SK-N-SH (cell line): ENCODE results near the gene ZMYND8. TPM values are rescaled to one million over a fixed set of nuclear protein-coding genes. Genes with fewer than 3 reads are reported as not detected.

Experiments used
- CTCF ChIA-PET: fragments of 300-600, 350-600 bp; formaldehyde crosslinking; extraction: SDS; loops from one replicate; lab custom pipeline; 2021; lab: Yijun Ruan, JAX
- POLR2A ChIA-PET: fragments of 350-600 bp; sonication (Branson Sonifier 250); formaldehyde crosslinking; extraction: SDS; loops from one replicate; lab custom pipeline; 2020; ENCODE audit warnings: antibody characterized with exemption, inconsistent platforms; lab: Yijun Ruan, JAX
- DNase-seq: peaks from one replicate; pipeline ENCODE4 v3.0.0; 2012
- H2AFZ ChIP-seq: fragments of 200-600 bp; sonication (generic); 2 replicates; pipeline ENCODE4 v1.8.1; 2016; ENCODE audit warnings: antibody characterized with exemption, mild to moderate bottlenecking, low read depth
- H3F3A ChIP-seq: fragments of 200-600 bp; sonication (generic); replicated peaks from 2 replicates; pipeline ENCODE3; 2016; ENCODE audit warnings: antibody characterized with exemption, mild to moderate bottlenecking; ENCODE audit not compliant: insufficient read depth
- H3K27ac ChIP-seq, 2 experiments: fragments of 200-500 bp in 1 of 2; fragments of 200-600 bp in 1 of 2; sonication (Bioruptor generic) in 1 of 2; sonication (generic), shearing (Covaris generic) in 1 of 2; 2 replicates each; pipeline versions ENCODE4 v1.5.1 to v1.6.1; 2014 to 2016; ENCODE audit warnings: low read depth in 2 of 2, inconsistent platforms in 1 of 2, low read length in 1 of 2, mild to moderate bottlenecking in 1 of 2, mixed read lengths in 1 of 2
- H3K27me3 ChIP-seq: fragments of 200-600 bp; sonication (generic), shearing (Covaris generic); 2 replicates; pipeline ENCODE4 v1.6.1; 2016; ENCODE audit warnings: mixed run types; ENCODE audit not compliant: insufficient read depth
- H3K36me3 ChIP-seq, 2 experiments: fragments of 200-500 bp in 1 of 2; fragments of 200-600 bp in 1 of 2; sonication (Bioruptor generic) in 1 of 2; sonication (generic) in 1 of 2; replicated peaks in 1 of 2; 2 replicates each; pipeline versions ENCODE3 to v1.5.1; 2014 to 2016; ENCODE audit warnings: low read length in 1 of 2, mild to moderate bottlenecking in 1 of 2; ENCODE audit not compliant: insufficient read depth in 2 of 2, control insufficient read depth in 1 of 2
- H3K4me1 ChIP-seq, 2 experiments: fragments of 200-500 bp in 1 of 2; fragments of 200-600 bp in 1 of 2; sonication (Bioruptor generic) in 1 of 2; sonication (generic), shearing (Covaris generic) in 1 of 2; 2 replicates each; pipeline versions ENCODE4 v1.5.1 to v1.6.1; 2014 to 2016; ENCODE audit warnings: low read depth in 1 of 2, low read length in 1 of 2, mixed run types in 1 of 2; ENCODE audit not compliant: insufficient read depth in 2 of 2, control insufficient read depth in 1 of 2
- H3K4me2 ChIP-seq: fragments of 200-600 bp; sonication (generic), shearing (Covaris generic); 2 replicates; pipeline ENCODE4 v1.6.1; 2017; ENCODE audit warnings: mixed run types
- H3K4me3 ChIP-seq, 2 experiments: fragments of 200-500 bp in 1 of 2; fragments of 200-600 bp in 1 of 2; sonication (Bioruptor generic) in 1 of 2; sonication (generic), shearing (Covaris generic) in 1 of 2; 2 replicates each; pipeline versions ENCODE4 v1.5.1 to v1.8.1; 2014 to 2016; ENCODE audit warnings: low read depth in 2 of 2, inconsistent platforms in 1 of 2, low read length in 1 of 2, mild to moderate bottlenecking in 1 of 2, mixed read lengths in 1 of 2, moderate library complexity in 1 of 2
- H3K79me2 ChIP-seq: fragments of 200-600 bp; sonication (generic); 2 replicates; pipeline ENCODE4 v1.8.1; 2017; ENCODE audit warnings: mild to moderate bottlenecking; ENCODE audit not compliant: insufficient read depth
- H3K9ac ChIP-seq: fragments of 200-600 bp; sonication (generic); 2 replicates; pipeline ENCODE4 v1.6.1; 2017; ENCODE audit warnings: mixed run types
- H3K9me2 ChIP-seq: fragments of 200-600 bp; sonication (generic); 2 replicates; pipeline ENCODE4 v1.6.1; 2017; ENCODE audit warnings: mixed run types
- H3K9me3 ChIP-seq: fragments of 200-600 bp; sonication (generic); 2 replicates; pipeline ENCODE4 v1.6.1; 2017; ENCODE audit warnings: mixed run types, mild to moderate bottlenecking, moderate library complexity
- H4K20me1 ChIP-seq: fragments of 200-600 bp; sonication (generic); 2 replicates; pipeline ENCODE4 v1.6.1; 2017; ENCODE audit warnings: mild to moderate bottlenecking, mixed run types; ENCODE audit not compliant: insufficient read depth
- ELF1 ChIP-seq: IDR thresholded peaks from 2 replicates; pipeline ENCODE4 v1.4.0; 2012
- EP300 ChIP-seq, 2 experiments: IDR thresholded peaks; 2 replicates each; pipeline versions ENCODE4 v1.4.0 to v1.6.1; 2012; ENCODE audit warnings: borderline replicate concordance in 1 of 2, low read depth in 1 of 2, low read length in 1 of 2
- EZH2phosphoT487 ChIP-seq: fragments of 200-600 bp; sonication (generic); IDR thresholded peaks from 2 replicates; pipeline ENCODE4 v1.6.1; 2017; ENCODE audit warnings: low read depth, mixed run types, mild to moderate bottlenecking, antibody characterized with exemption, moderate library complexity, borderline replicate concordance
- FOSL2 ChIP-seq: IDR thresholded peaks from 2 replicates; pipeline ENCODE4 v1.4.0; 2012; ENCODE audit warnings: low read depth, mild to moderate bottlenecking, moderate library complexity, borderline replicate concordance
- FOXM1 ChIP-seq: IDR thresholded peaks from 2 replicates; pipeline ENCODE4 v1.4.0; 2012; ENCODE audit warnings: low read depth, mild to moderate bottlenecking
- GATA2 ChIP-seq: sonication (generic); formaldehyde crosslinking; IDR thresholded peaks from 2 replicates; pipeline ENCODE4 v1.5.0; 2020; ENCODE audit warnings: mild to moderate bottlenecking, missing genetic modification reagents
- JUND ChIP-seq: IDR thresholded peaks from 2 replicates; pipeline ENCODE4 v1.4.0; 2012
- MEF2A ChIP-seq: IDR thresholded peaks from 2 replicates; pipeline ENCODE4 v1.4.0; 2012; ENCODE audit warnings: low read depth, borderline replicate concordance
- MXI1 ChIP-seq: IDR thresholded peaks from 2 replicates; pipeline ENCODE4 v1.6.1; 2012; ENCODE audit warnings: mild to moderate bottlenecking, low read depth, low read length, improper control_type of control experiment
- NFIC ChIP-seq: IDR thresholded peaks from 2 replicates; pipeline ENCODE4 v1.4.0; 2012; ENCODE audit warnings: borderline replicate concordance
- NRF1 ChIP-seq: IDR thresholded peaks from 2 replicates; pipeline ENCODE4 v1.6.1; 2012; ENCODE audit warnings: low read depth, mild to moderate bottlenecking, low read length
- POLR2AphosphoS5 ChIP-seq: IDR thresholded peaks from 2 replicates; pipeline ENCODE4 v1.6.1; 2012; ENCODE audit warnings: low read depth, low read length
- REST ChIP-seq: IDR thresholded peaks from 2 replicates; pipeline ENCODE4 v1.6.1; 2012; ENCODE audit warnings: mild to moderate bottlenecking, low read depth, low read length, moderate library complexity
- RFX5 ChIP-seq: IDR thresholded peaks from 2 replicates; pipeline ENCODE4 v1.6.1; 2012; ENCODE audit warnings: mild to moderate bottlenecking, improper control_type of control experiment, low read length
- RXRA ChIP-seq: IDR thresholded peaks from 2 replicates; pipeline ENCODE4 v1.4.0; 2012; ENCODE audit warnings: low read depth, mild to moderate bottlenecking, borderline replicate concordance
- SIN3A ChIP-seq: IDR thresholded peaks from 2 replicates; pipeline ENCODE4 v1.6.1; 2012; ENCODE audit warnings: low read depth, mild to moderate bottlenecking, low read length, moderate library complexity, borderline replicate concordance
- TCF12 ChIP-seq: IDR thresholded peaks from 2 replicates; pipeline ENCODE4 v1.4.0; 2012
- YY1 ChIP-seq: IDR thresholded peaks from 2 replicates; pipeline ENCODE4 v1.4.0; 2012; ENCODE audit warnings: low read depth, mild to moderate bottlenecking
- WGBS: methylation state at CpG from one replicate; pipeline ENCODE4 v1.1.6; 2017; ENCODE audit warnings: low lambda C conversion rate; 5-methylcytosine and 5-hydroxymethylcytosine counted together
- polyA plus RNA-seq, 3 experiments: library from polyadenylated mRNA; depleted of rRNA; stranded (reverse); fragments of >200 nt; gene quantifications; 2 replicates each; pipeline ENCODE4 v1.2.3, GENCODE V29; 2012
- TF ChIP-seq, protein P1 (sequence below): IDR thresholded peaks from 2 replicates; pipeline ENCODE4; 2012
- TF ChIP-seq, protein P2 (sequence below): IDR thresholded peaks from 2 replicates; pipeline ENCODE4 v1.4.0; 2012; ENCODE audit warnings: low read depth, borderline replicate concordance

The ZMYND8 gene
- polyA plus RNA-seq, 1 of the 3 experiments (the other 2 are of a cell fraction), result 25.3 TPM

GRCh38 chr20:47243003-47243402, 113.5 kb downstream of the ZMYND8 start:
- Histone ChIP-seq H3K9me2 (no peaks in the 10 kb centered on the region), H3K4me3 (no peak overlapping the region), H3K36me3 (peaks cover 41 to 67% of the 10 kb centered on the region in 2 experiments), H3K27ac (peak overlapping the region in 1 of 2 experiments; percentile 61; a peak in 3 of 4 replicates), H2AFZ (no peak overlapping the region), H3K4me2 (no peak overlapping the region), H4K20me1 (peaks cover 6% of the 10 kb centered on the region), H3K9me3 (no peaks in the 10 kb centered on the region), H3K27me3 (no peaks in the 10 kb centered on the region), H3K79me2 (peaks cover 48% of the 10 kb centered on the region; the same call in 1 of the 2 replicates), H3F3A (peaks cover 20% of the 10 kb centered on the region), H3K4me1 (peaks cover 0 to 22% of the 10 kb centered on the region in 2 experiments; a peak in 2 of 4 replicates), H3K9ac (no peak overlapping the region)
- no peak for DNase-seq
- ChIA-PET CTCF (interaction anchor here (1.0 to 5.5 kb wide), 6 partner anchors 11 to 141 kb away, joined by 3 to 31 read pairs (median 4); no protein-coding TSS in a partner anchor), POLR2A (no interaction called here)
- WGBS, result 95% methylated on average over 4 of the region's 4 CpGs
- TF ChIP-seq JUND, result no peak
- TF ChIP-seq RFX5, result no peak
- TF ChIP-seq ELF1, result no peak
- TF ChIP-seq REST, result no peak
- no peak for TF ChIP-seq EP300 (IDR thresholded peaks at IDR 0.05; ENCODE audit: borderline replicate concordance in 1 of 2, low read depth in 1 of 2, low read length in 1 of 2)
- TF ChIP-seq SIN3A, result no peak
- TF ChIP-seq TCF12, result no peak
- no peak for TF ChIP-seq FOXM1
- no peak for TF ChIP-seq POLR2AphosphoS5
- TF ChIP-seq NFIC, result no peak
- TF ChIP-seq EZH2phosphoT487, result no peak
- no peak for TF ChIP-seq FOSL2
- TF ChIP-seq, protein P1, sequence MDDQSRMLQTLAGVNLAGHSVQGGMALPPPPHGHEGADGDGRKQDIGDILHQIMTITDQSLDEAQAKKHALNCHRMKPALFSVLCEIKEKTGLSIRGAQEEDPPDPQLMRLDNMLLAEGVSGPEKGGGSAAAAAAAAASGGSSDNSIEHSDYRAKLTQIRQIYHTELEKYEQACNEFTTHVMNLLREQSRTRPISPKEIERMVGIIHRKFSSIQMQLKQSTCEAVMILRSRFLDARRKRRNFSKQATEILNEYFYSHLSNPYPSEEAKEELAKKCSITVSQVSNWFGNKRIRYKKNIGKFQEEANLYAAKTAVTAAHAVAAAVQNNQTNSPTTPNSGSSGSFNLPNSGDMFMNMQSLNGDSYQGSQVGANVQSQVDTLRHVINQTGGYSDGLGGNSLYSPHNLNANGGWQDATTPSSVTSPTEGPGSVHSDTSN, result no peak
- TF ChIP-seq, protein P2, sequence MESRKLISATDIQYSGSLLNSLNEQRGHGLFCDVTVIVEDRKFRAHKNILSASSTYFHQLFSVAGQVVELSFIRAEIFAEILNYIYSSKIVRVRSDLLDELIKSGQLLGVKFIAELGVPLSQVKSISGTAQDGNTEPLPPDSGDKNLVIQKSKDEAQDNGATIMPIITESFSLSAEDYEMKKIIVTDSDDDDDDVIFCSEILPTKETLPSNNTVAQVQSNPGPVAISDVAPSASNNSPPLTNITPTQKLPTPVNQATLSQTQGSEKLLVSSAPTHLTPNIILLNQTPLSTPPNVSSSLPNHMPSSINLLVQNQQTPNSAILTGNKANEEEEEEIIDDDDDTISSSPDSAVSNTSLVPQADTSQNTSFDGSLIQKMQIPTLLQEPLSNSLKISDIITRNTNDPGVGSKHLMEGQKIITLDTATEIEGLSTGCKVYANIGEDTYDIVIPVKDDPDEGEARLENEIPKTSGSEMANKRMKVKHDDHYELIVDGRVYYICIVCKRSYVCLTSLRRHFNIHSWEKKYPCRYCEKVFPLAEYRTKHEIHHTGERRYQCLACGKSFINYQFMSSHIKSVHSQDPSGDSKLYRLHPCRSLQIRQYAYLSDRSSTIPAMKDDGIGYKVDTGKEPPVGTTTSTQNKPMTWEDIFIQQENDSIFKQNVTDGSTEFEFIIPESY, result no peak
- no peak for TF ChIP-seq RXRA
- no peak for TF ChIP-seq YY1
- TF ChIP-seq NRF1, result no peak
- no peak for TF ChIP-seq MXI1
- TF ChIP-seq GATA2, result no peak
- no peak for TF ChIP-seq MEF2A
